Keratinocyte (primary cell): ENCODE results near the gene PSMB11. TPM values are rescaled to one million over a fixed set of nuclear protein-coding genes. Genes with fewer than 3 reads are reported as not detected.

Source experiments
- DNase-seq: peaks from one replicate; pipeline ENCODE4 v3.0.0-alpha.2; 2011; ENCODE audit warnings: low read depth, missing footprints, low spot score
- FAIRE-seq: peaks from 2 replicates; lab custom pipeline; 2011; peaks lifted over from hg19 to GRCh38; lab: Jason Lieb, UNC
- H2AFZ ChIP-seq: 2 replicates; pipeline ENCODE4 v1.6.0; 2012; ENCODE audit warnings: low read length, control low read depth, inconsistent platforms; ENCODE audit not compliant: control insufficient read depth
- H3K27ac ChIP-seq: 2 replicates; pipeline ENCODE4 v1.5.1; 2011; ENCODE audit warnings: low read length; ENCODE audit not compliant: control insufficient read depth, insufficient read depth
- H3K27me3 ChIP-seq: 3 replicates; pipeline ENCODE4 v1.6.0; 2011; ENCODE audit warnings: low read length; ENCODE audit not compliant: control insufficient read depth, insufficient read depth; ENCODE audit errors: extremely low read depth
- H3K36me3 ChIP-seq, 2 experiments: 2 replicates in 1 of 2; 3 replicates in 1 of 2; pipeline ENCODE4 v1.5.1; 2011; ENCODE audit warnings: low read length in 2 of 2, mild to moderate bottlenecking in 1 of 2; ENCODE audit not compliant: control insufficient read depth in 2 of 2, insufficient read depth in 2 of 2; ENCODE audit errors: extremely low read depth in 1 of 2
- H3K4me1 ChIP-seq: 3 replicates; pipeline ENCODE4 v1.5.1; 2011; ENCODE audit warnings: low read length; ENCODE audit not compliant: control insufficient read depth, insufficient read depth; ENCODE audit errors: extremely low read depth
- H3K4me2 ChIP-seq: 3 replicates; pipeline ENCODE4 v1.6.0; 2011; ENCODE audit warnings: low read depth, low read length; ENCODE audit not compliant: control insufficient read depth, insufficient read depth; ENCODE audit errors: extremely low read depth
- H3K4me3 ChIP-seq, 3 experiments: fragments of 200-600 bp in 1 of 3; sonication (generic) in 1 of 3; 2 replicates in 2 of 3; 3 replicates in 1 of 3; pipeline ENCODE4 v1.5.1; 2011 to 2016; ENCODE audit warnings: low read length in 3 of 3, mild to moderate bottlenecking in 3 of 3, control low read depth in 2 of 3, inconsistent platforms in 1 of 3, low read depth in 1 of 3, mixed read lengths in 1 of 3, mixed run types in 1 of 3, moderate library complexity in 1 of 3; ENCODE audit not compliant: control insufficient read depth in 2 of 3, insufficient read depth in 2 of 3; ENCODE audit errors: extremely low read depth in 1 of 3
- H3K79me2 ChIP-seq: 2 replicates; pipeline ENCODE4 v1.6.0; 2012; ENCODE audit warnings: low read length; ENCODE audit not compliant: control insufficient read depth, insufficient read depth
- H3K9ac ChIP-seq: 3 replicates; pipeline ENCODE4 v1.6.0; 2011; ENCODE audit warnings: low read length; ENCODE audit not compliant: control insufficient read depth, insufficient read depth; ENCODE audit errors: extremely low read depth
- H3K9me1 ChIP-seq: 3 replicates; pipeline ENCODE4 v1.6.0; 2011; ENCODE audit warnings: low read length; ENCODE audit not compliant: control insufficient read depth, insufficient read depth; ENCODE audit errors: extremely low read depth
- H3K9me3 ChIP-seq: 2 replicates; pipeline ENCODE4 v1.5.1; 2012; ENCODE audit warnings: low read depth, low read length; ENCODE audit not compliant: control insufficient read depth
- H4K20me1 ChIP-seq: 3 replicates; pipeline ENCODE4 v1.6.0; 2011; ENCODE audit warnings: low read length; ENCODE audit not compliant: control insufficient read depth, insufficient read depth; ENCODE audit errors: extremely low read depth
- CTCF ChIP-seq, 3 experiments: IDR thresholded peaks in 1 of 3; conservative IDR thresholded peaks in 1 of 3; optimal IDR thresholded peaks in 1 of 3; 2 replicates in 2 of 3; 3 replicates in 1 of 3; pipeline versions ENCODE3 to v1.5.1; 2011; ENCODE audit warnings: low read length in 3 of 3, mild to moderate bottlenecking in 3 of 3, moderate library complexity in 2 of 3, control low read depth in 1 of 3, inconsistent platforms in 1 of 3; ENCODE audit not compliant: insufficient read depth in 2 of 3; ENCODE audit errors: extremely low read depth in 1 of 3
- EZH2 ChIP-seq: IDR thresholded peaks from one replicate; pipeline ENCODE4 v1.6.1; 2012; ENCODE audit warnings: inconsistent platforms, mild to moderate bottlenecking, low read length, moderate library complexity
- dilution Hi-C: fragments of 300-500 bp; cut with MboI; formaldehyde crosslinking; loops from one replicate; pipeline ENCODE4 v1.7.0; 2020; ENCODE audit warnings: low sequenced_read_pairs; ENCODE audit not compliant: extremely low pct_ligation_motif_present
- polyA plus RNA-seq, 5 experiments: library from polyadenylated mRNA; depleted of rRNA in 3 of 5; stranded (reverse) in 3 of 5; stranded (forward) in 1 of 5; unstranded in 1 of 5; fragments of >200 nt; gene quantifications; 1 replicate in 1 of 5; 2 replicates in 3 of 5; 3 replicates in 1 of 5; pipeline versions ENCODE4 v1.2.1 to v1.2.3, GENCODE V29; 2011 to 2012; ENCODE audit warnings: missing spikeins in 2 of 5, low read depth in 1 of 5, low replicate concordance in 1 of 5

PSMB11 gene
- polyA plus RNA-seq, 1 donor (not counting 4 experiments of a cell fraction or from before 2014, with no cell fraction given) = not detected

GRCh38 chr14:23093526-23093925, 51.5 kb downstream of the PSMB11 start:
- Histone ChIP-seq H3K36me3 (peaks cover 16 to 47% of the 10 kb centered on the region in 2 experiments), H4K20me1 (peaks cover 17% of the 10 kb centered on the region), H3K79me2 (peaks cover 82% of the 10 kb centered on the region), H3K4me1 (peaks cover 21% of the 10 kb centered on the region), H3K27me3 (no peaks in the 10 kb centered on the region), H3K4me3 (peak overlapping the region; percentile 86 to 99 (median 99)), H3K9me3 (no peaks in the 10 kb centered on the region), H3K9me1 (peaks cover 4% of the 10 kb centered on the region), H3K27ac (peak overlapping the region; percentile 14), H2AFZ (no peak overlapping the region), H3K4me2 (peak overlapping the region; percentile 98), H3K9ac (peak overlapping the region; percentile 100)
- TF ChIP-seq CTCF (optimal IDR thresholded peaks at IDR 0.05 in 1 of 3, IDR thresholded peaks at IDR 0.05 in 1 of 3, conservative IDR thresholded peaks at IDR 0.05 in 1 of 3; ENCODE audit: extremely low read depth in 1 of 3, insufficient read depth in 2 of 3, low read length in 3 of 3) (no peak), EZH2 (no peak)
- DNase-seq (no peak), FAIRE-seq (no peak)
- dilution Hi-C loops = no loop called here

Other genes starting within 250 kb of the PSMB11 start
- 0.20 to 0.65 TPM (median 0.33 TPM) in 3 replicates for gene SLC7A7, start 226.8 kb upstream of the PSMB11 start, polyA plus RNA-seq
- 56.0 to 104 TPM (median 82.0 TPM) in 3 replicates for gene MRPL52, start 212.3 kb upstream of the PSMB11 start, polyA plus RNA-seq
- 185 to 355 TPM (median 246 TPM) in 3 replicates for gene MMP14, start 205.6 kb upstream of the PSMB11 start, polyA plus RNA-seq
- gene LRP10, start 170.5 kb upstream of the PSMB11 start, polyA plus RNA-seq = 36.7 to 79.4 TPM (median 62.5 TPM) in 3 replicates
- gene REM2, start 159.0 kb upstream of the PSMB11 start, polyA plus RNA-seq = 0.04 to 0.06 TPM (median 0.05 TPM) in 3 replicates
- gene RBM23, start 123.1 kb upstream of the PSMB11 start, polyA plus RNA-seq = 36.9 to 73.8 TPM (median 50.8 TPM) in 3 replicates
- 241 to 271 TPM (median 266 TPM) in 3 replicates for gene PRMT5, start 112.8 kb upstream of the PSMB11 start, polyA plus RNA-seq
- gene HAUS4, start 85.1 kb upstream of the PSMB11 start, polyA plus RNA-seq = 16.6 to 25.5 TPM (median 23.6 TPM) in 3 replicates
- 128 to 206 TPM (median 157 TPM) in 3 replicates for gene AJUBA, start 59.7 kb upstream of the PSMB11 start, polyA plus RNA-seq
- 6.4 to 8.5 TPM (median 7.7 TPM) in 3 replicates for gene C14orf93, start 32.1 kb upstream of the PSMB11 start, polyA plus RNA-seq
- gene PSMB5, start 7.3 kb upstream of the PSMB11 start, polyA plus RNA-seq = 285 to 349 TPM (median 292 TPM) in 3 replicates
- gene CDH24, start 15.3 kb downstream of the PSMB11 start, polyA plus RNA-seq = 3.5 to 5.8 TPM (median 3.9 TPM) in 3 replicates
- 92.0 to 104 TPM (median 96.7 TPM) in 3 replicates for gene ACIN1, start 52.9 kb downstream of the PSMB11 start, polyA plus RNA-seq
- 73.7 to 117 TPM (median 101 TPM) in 3 replicates for gene C14orf119, start 53.3 kb downstream of the PSMB11 start, polyA plus RNA-seq
- gene CIROP, start 62.8 kb downstream of the PSMB11 start, polyA plus RNA-seq = not detected in 3 replicates
- not detected in 3 replicates for gene CEBPE, start 77.0 kb downstream of the PSMB11 start, polyA plus RNA-seq
- 28.4 to 32.8 TPM (median 29.1 TPM) in 3 replicates for gene SLC7A8, start 141.4 kb downstream of the PSMB11 start, polyA plus RNA-seq
- gene RNF212B, start 195.7 kb downstream of the PSMB11 start, polyA plus RNA-seq = not detected in 3 replicates
- gene HOMEZ, start 243.9 kb downstream of the PSMB11 start, polyA plus RNA-seq = 31.9 to 39.1 TPM (median 34.1 TPM) in 3 replicates